ENCODE measurements around the gene DPP4. TPM values are rescaled to one million over a fixed set of nuclear protein-coding genes. Genes with fewer than 3 reads are reported as not detected.

Gene DPP4
- total and polyA plus RNA-seq, 2 of the 13 experiments (the other 11 are each of a cell fraction or from before 2014, with no cell fraction given), result 39.4 to 109 TPM

- no peak for TF ChIP-seq PTBP1 (IDR thresholded peaks at IDR 0.05; ENCODE audit: low read depth, low read length, poor library complexity, severe bottlenecking)
- no peak for TF ChIP-seq IRF1 (CRISPR knock-in tag; IDR thresholded peaks at IDR 0.05; ENCODE audit: low read depth)
- TF ChIP-seq HDAC2 (CRISPR knock-in tag; IDR thresholded peaks at IDR 0.05), result peak; percentile 51
- TF ChIP-seq ZBTB42 (CRISPR knock-in tag; IDR thresholded peaks at IDR 0.05), result no peak
- no peak for TF ChIP-seq ZNF709 (CRISPR knock-in tag; IDR thresholded peaks at IDR 0.05)
- peak; percentile 36; the same call in 1 of the 2 replicates for TF ChIP-seq TBX2 (CRISPR knock-in tag; IDR thresholded peaks at IDR 0.05; ENCODE audit: borderline replicate concordance)
- TF ChIP-seq GATA4 (IDR thresholded peaks at IDR 0.05; ENCODE audit: borderline replicate concordance, low read depth), result peak; percentile 29; the same call in 1 of the 2 replicates
- no peak for TF ChIP-seq ZNF33A (CRISPR knock-in tag; IDR thresholded peaks at IDR 0.05; ENCODE audit: borderline replicate concordance)
- no peak for TF ChIP-seq ZNF407 (CRISPR knock-in tag; IDR thresholded peaks at IDR 0.05; ENCODE audit: not compliant biosample characterization)
- TF ChIP-seq ZNF773 (CRISPR knock-in tag; IDR thresholded peaks at IDR 0.05; ENCODE audit: borderline replicate concordance), result no peak
- no peak for TF ChIP-seq GLI4 (CRISPR knock-in tag; IDR thresholded peaks at IDR 0.05; ENCODE audit: borderline replicate concordance)
- TF ChIP-seq EEA1 (CRISPR knock-in tag; IDR thresholded peaks at IDR 0.05; ENCODE audit: borderline replicate concordance), result no peak
- no peak for TF ChIP-seq TFE3 (CRISPR knock-in tag; IDR thresholded peaks at IDR 0.05)
- no peak for TF ChIP-seq ZNF672 (CRISPR knock-in tag; IDR thresholded peaks at IDR 0.05)
- TF ChIP-seq ATF4 (CRISPR knock-in tag; IDR thresholded peaks at IDR 0.05), result no peak
- no peak for TF ChIP-seq ZNF10 (CRISPR knock-in tag; IDR thresholded peaks at IDR 0.05; ENCODE audit: borderline replicate concordance, low read depth)
Measured at GRCh38 chr2:162074928-162075688, 1.1 kb upstream of the DPP4 start (continued).
